K562 (cell line): ENCODE results near the gene GATA1. TPM values are rescaled to one million over a fixed set of nuclear protein-coding genes. Genes with fewer than 3 reads are reported as not detected.

Experiments
- BCL6 ChIP-seq: fragments of 250-450 bp; sonication (Bioruptor Pico); IDR thresholded peaks from 2 replicates; pipeline ENCODE4 v1.4.0; 2020
- DMBX1 ChIP-seq: fragments of 250-450 bp; sonication (Bioruptor Pico); IDR thresholded peaks from 2 replicates; pipeline ENCODE4 v1.8.0; 2022; ENCODE audit warnings: inconsistent platforms, mild to moderate bottlenecking, moderate library complexity, borderline replicate concordance
- EHMT2 ChIP-seq: fragments of 450-650 bp; IDR thresholded peaks from 2 replicates; pipeline ENCODE4 v1.6.1; 2018; ENCODE audit warnings: antibody characterized with exemption
- MYNN ChIP-seq, 2 experiments: sonication (generic); formaldehyde crosslinking in 1 of 2; IDR thresholded peaks; 2 replicates each; pipeline versions ENCODE4 v1.5.0 to v1.6.1; 2016 to 2020; ENCODE audit warnings: antibody characterized with exemption in 1 of 2, missing genetic modification reagents in 1 of 2
- NFIC ChIP-seq: fragments of 450-650 bp; IDR thresholded peaks from 2 replicates; pipeline ENCODE4 v1.6.1; 2017; ENCODE audit warnings: mild to moderate bottlenecking, inconsistent platforms
- NR2C1 ChIP-seq, 2 experiments: fragments of 450-650 bp; IDR thresholded peaks; 2 replicates each; pipeline ENCODE4 v1.6.1; 2017; ENCODE audit warnings: mild to moderate bottlenecking in 2 of 2, antibody characterized with exemption in 1 of 2, inconsistent platforms in 1 of 2, missing compliant biosample characterization in 1 of 2, missing genetic modification characterization in 1 of 2
- PML ChIP-seq: IDR thresholded peaks from 2 replicates; pipeline ENCODE4 v1.6.1; 2012; ENCODE audit warnings: low read length, inconsistent platforms
- RNF2 ChIP-seq: sonication (generic); IDR thresholded peaks from 2 replicates; pipeline ENCODE4 v1.6.1; 2016
- STAT6 ChIP-seq: sonication (generic); formaldehyde crosslinking; IDR thresholded peaks from 2 replicates; pipeline ENCODE4 v1.8.1; 2023; ENCODE audit warnings: mild to moderate bottlenecking, missing genetic modification reagents
- ZNF165 ChIP-seq: fragments of 250-450 bp; sonication (Bioruptor Pico); IDR thresholded peaks from 2 replicates; pipeline ENCODE4 v1.4.0; 2020; ENCODE audit warnings: borderline replicate concordance
- ZNF24 ChIP-seq: fragments of 450-650 bp; IDR thresholded peaks from 2 replicates; pipeline ENCODE4 v1.6.1; 2016
- ZNF717 ChIP-seq: fragments of 250-450 bp; sonication (Bioruptor Pico); IDR thresholded peaks from 2 replicates; pipeline ENCODE4 v1.5.0; 2021
- ZSCAN29 ChIP-seq: fragments of 450-650 bp; IDR thresholded peaks from 2 replicates; pipeline ENCODE4 v1.6.1; 2017
- polyA plus RNA-seq, 8 experiments: library from polyadenylated mRNA; depleted of rRNA in 4 of 8; stranded (reverse) in 5 of 8; unstranded in 3 of 8; fragments of >200 nt; fragmentation: Nextera tagmentation in 2 of 8; fragmentation: Illumina TruSeq in 1 of 8; extraction: Ambion mirVana in 2 of 8; extraction: Trizol in 1 of 8; gene quantifications; 2 replicates each; pipeline versions ENCODE4 v1.2.1 to v1.2.3, GENCODE V29; 2011 to 2014; ENCODE audit warnings: inconsistent platforms in 1 of 8, missing spikeins in 1 of 8
- total RNA-seq, 7 experiments: library from RNA; depleted of rRNA in 6 of 7; stranded (reverse); fragments of >200 nt in 6 of 7; fragmentation: Illumina TruSeq in 2 of 7; extraction: Trizol in 2 of 7; gene quantifications; 2 replicates each; pipeline versions ENCODE4 v1.2.1 to v1.2.3, GENCODE V29; 2011 to 2021; ENCODE audit warnings: low replicate concordance in 1 of 7
- TF ChIP-seq, protein P1 (sequence below): fragments of 450-650 bp; IDR thresholded peaks from 2 replicates; pipeline ENCODE4 v1.6.1; 2016; ENCODE audit warnings: mild to moderate bottlenecking
- TF ChIP-seq, protein P2 (sequence below): fragments of 450-650 bp; IDR thresholded peaks from 2 replicates; pipeline ENCODE4 v1.6.1; 2016; ENCODE audit warnings: low read depth

The GATA1 gene
- total and polyA plus RNA-seq, 9 of the 15 experiments (the other 6 are each of a cell fraction or from before 2014, with no cell fraction given) = 11.9 to 291 (median 116) TPM

GRCh38 chrX:48785540-48786214 lies 713 bp upstream of the GATA1 start (continued):
- TF ChIP-seq, protein P1, sequence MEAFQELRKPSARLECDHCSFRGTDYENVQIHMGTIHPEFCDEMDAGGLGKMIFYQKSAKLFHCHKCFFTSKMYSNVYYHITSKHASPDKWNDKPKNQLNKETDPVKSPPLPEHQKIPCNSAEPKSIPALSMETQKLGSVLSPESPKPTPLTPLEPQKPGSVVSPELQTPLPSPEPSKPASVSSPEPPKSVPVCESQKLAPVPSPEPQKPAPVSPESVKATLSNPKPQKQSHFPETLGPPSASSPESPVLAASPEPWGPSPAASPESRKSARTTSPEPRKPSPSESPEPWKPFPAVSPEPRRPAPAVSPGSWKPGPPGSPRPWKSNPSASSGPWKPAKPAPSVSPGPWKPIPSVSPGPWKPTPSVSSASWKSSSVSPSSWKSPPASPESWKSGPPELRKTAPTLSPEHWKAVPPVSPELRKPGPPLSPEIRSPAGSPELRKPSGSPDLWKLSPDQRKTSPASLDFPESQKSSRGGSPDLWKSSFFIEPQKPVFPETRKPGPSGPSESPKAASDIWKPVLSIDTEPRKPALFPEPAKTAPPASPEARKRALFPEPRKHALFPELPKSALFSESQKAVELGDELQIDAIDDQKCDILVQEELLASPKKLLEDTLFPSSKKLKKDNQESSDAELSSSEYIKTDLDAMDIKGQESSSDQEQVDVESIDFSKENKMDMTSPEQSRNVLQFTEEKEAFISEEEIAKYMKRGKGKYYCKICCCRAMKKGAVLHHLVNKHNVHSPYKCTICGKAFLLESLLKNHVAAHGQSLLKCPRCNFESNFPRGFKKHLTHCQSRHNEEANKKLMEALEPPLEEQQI = no peak
- TF ChIP-seq ZNF24 (peak; percentile 32; the same call in 1 of the 2 replicates), PML (0 out of 2 replicates have a peak, but pooled peaks have one; percentile 37), RNF2 (peak; percentile 81), ZNF165 (CRISPR knock-in tag) (no peak), ZNF717 (CRISPR knock-in tag) (no peak), STAT6 (no peak), BCL6 (CRISPR knock-in tag) (0 out of 2 replicates have a peak, but pooled peaks have one; percentile 20), NFIC (peak; percentile 69), NR2C1 (IDR thresholded peaks at IDR 0.05) (no peak), NR2C1 (tag; IDR thresholded peaks at IDR 0.05) (0 out of 2 replicates have a peak, but pooled peaks have one; percentile 31), ZSCAN29 (no peak), MYNN (IDR thresholded peaks at IDR 0.05) (peak; percentile 91), MYNN (CRISPR knock-in tag; IDR thresholded peaks at IDR 0.05) (no peak), DMBX1 (CRISPR knock-in tag) (peak; percentile 75; the same call in 1 of the 2 replicates), EHMT2 (peak; percentile 34; the same call in 1 of the 2 replicates)
- TF ChIP-seq, protein P2, sequence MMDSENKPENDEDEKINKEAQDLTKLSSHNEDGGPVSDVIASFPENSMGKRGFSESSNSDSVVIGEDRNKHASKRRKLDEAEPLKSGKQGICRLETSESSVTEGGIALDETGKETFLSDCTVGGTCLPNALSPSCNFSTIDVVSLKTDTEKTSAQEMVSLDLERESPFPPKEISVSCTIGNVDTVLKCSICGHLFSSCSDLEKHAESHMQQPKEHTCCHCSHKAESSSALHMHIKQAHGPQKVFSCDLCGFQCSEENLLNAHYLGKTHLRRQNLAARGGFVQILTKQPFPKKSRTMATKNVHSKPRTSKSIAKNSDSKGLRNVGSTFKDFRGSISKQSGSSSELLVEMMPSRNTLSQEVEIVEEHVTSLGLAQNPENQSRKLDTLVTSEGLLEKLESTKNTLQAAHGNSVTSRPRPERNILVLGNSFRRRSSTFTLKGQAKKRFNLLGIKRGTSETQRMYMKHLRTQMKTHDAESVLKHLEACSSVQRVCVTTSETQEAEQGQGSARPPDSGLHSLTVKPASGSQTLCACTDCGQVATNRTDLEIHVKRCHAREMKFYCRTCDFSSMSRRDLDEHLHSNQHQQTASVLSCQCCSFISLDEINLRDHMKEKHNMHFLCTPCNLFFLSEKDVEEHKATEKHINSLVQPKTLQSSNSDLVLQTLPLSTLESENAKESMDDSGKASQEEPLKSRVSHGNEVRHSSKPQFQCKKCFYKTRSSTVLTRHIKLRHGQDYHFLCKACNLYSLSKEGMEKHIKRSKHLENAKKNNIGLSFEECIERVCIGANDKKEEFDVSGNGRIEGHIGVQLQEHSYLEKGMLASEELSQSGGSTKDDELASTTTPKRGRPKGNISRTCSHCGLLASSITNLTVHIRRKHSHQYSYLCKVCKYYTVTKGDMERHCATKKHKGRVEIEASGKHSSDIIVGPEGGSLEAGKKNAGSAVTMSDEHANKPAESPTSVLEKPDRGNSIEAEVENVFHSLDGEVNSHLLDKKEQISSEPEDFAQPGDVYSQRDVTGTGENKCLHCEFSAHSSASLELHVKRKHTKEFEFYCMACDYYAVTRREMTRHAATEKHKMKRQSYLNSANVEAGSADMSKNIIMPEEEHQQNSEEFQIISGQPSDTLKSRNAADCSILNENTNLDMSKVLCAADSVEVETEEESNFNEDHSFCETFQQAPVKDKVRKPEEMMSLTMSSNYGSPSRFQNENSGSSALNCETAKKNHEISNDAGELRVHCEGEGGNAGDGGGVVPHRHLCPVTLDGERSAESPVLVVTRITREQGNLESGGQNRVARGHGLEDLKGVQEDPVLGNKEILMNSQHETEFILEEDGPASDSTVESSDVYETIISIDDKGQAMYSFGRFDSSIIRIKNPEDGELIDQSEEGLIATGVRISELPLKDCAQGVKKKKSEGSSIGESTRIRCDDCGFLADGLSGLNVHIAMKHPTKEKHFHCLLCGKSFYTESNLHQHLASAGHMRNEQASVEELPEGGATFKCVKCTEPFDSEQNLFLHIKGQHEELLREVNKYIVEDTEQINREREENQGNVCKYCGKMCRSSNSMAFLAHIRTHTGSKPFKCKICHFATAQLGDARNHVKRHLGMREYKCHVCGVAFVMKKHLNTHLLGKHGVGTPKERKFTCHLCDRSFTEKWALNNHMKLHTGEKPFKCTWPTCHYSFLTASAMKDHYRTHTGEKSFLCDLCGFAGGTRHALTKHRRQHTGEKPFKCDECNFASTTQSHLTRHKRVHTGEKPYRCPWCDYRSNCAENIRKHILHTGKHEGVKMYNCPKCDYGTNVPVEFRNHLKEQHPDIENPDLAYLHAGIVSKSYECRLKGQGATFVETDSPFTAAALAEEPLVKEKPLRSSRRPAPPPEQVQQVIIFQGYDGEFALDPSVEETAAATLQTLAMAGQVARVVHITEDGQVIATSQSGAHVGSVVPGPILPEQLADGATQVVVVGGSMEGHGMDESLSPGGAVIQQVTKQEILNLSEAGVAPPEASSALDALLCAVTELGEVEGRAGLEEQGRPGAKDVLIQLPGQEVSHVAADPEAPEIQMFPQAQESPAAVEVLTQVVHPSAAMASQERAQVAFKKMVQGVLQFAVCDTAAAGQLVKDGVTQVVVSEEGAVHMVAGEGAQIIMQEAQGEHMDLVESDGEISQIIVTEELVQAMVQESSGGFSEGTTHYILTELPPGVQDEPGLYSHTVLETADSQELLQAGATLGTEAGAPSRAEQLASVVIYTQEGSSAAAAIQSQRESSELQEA = peak; percentile 33; the same call in 1 of the 2 replicates
